ENCODE data around the gene SLCO4A1.

GRCh38 chr20:62717933-62718332 is 75.6 kb downstream of the SLCO4A1 start:
- TF ChIP-seq ZNF70 (CRISPR knock-in tag; IDR thresholded peaks at IDR 0.05) (no peak), ZFP30 (CRISPR knock-in tag; IDR thresholded peaks at IDR 0.05) (no peak), PPARA (CRISPR knock-in tag; IDR thresholded peaks at IDR 0.05; ENCODE audit: borderline replicate concordance) (no peak)
- TF ChIP-seq, protein P1, sequence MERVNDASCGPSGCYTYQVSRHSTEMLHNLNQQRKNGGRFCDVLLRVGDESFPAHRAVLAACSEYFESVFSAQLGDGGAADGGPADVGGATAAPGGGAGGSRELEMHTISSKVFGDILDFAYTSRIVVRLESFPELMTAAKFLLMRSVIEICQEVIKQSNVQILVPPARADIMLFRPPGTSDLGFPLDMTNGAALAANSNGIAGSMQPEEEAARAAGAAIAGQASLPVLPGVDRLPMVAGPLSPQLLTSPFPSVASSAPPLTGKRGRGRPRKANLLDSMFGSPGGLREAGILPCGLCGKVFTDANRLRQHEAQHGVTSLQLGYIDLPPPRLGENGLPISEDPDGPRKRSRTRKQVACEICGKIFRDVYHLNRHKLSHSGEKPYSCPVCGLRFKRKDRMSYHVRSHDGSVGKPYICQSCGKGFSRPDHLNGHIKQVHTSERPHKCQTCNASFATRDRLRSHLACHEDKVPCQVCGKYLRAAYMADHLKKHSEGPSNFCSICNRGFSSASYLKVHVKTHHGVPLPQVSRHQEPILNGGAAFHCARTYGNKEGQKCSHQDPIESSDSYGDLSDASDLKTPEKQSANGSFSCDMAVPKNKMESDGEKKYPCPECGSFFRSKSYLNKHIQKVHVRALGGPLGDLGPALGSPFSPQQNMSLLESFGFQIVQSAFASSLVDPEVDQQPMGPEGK (CRISPR knock-in tag; IDR thresholded peaks at IDR 0.05; ENCODE audit: borderline replicate concordance): no peak
